RWPE2 (cell line): ENCODE results near the gene TAF4.

ENCODE experiments used
- ATAC-seq: fragments of 200-7000 bp; cut with Tn5 transposase; 3 replicates; pipeline ENCODE4 v1.9.1; 2021; ENCODE audit warnings: low read depth
- DNase-seq: peaks from one replicate; pipeline ENCODE4 v3.0.0-alpha.2; 2020; ENCODE audit warnings: low spot score
- H3K27ac ChIP-seq: fragments of 450-650 bp; 2 replicates; pipeline ENCODE4 v1.5.1; 2017; ENCODE audit warnings: mild to moderate bottlenecking; ENCODE audit not compliant: poor library complexity, severe bottlenecking
- H3K27me3 ChIP-seq: fragments of 250-450 bp; sonication (Bioruptor Pico); 2 replicates; pipeline ENCODE4 v1.5.1; 2021; ENCODE audit warnings: mild to moderate bottlenecking, moderate library complexity; ENCODE audit not compliant: insufficient read depth, poor library complexity, severe bottlenecking
- H3K36me3 ChIP-seq: fragments of 250-450 bp; sonication (Bioruptor Pico); 2 replicates; pipeline ENCODE4 v1.5.1; 2020; ENCODE audit warnings: low read depth, mild to moderate bottlenecking, moderate library complexity
- H3K4me1 ChIP-seq: fragments of 250-450 bp; sonication (Bioruptor Pico); 2 replicates; pipeline ENCODE4 v1.5.1; 2021; ENCODE audit warnings: mild to moderate bottlenecking, moderate library complexity; ENCODE audit not compliant: insufficient read depth, poor library complexity, severe bottlenecking
- H3K4me3 ChIP-seq: fragments of 250-450 bp; sonication (Bioruptor Pico); 2 replicates; pipeline ENCODE4 v1.5.1; 2021; ENCODE audit warnings: mild to moderate bottlenecking, moderate library complexity; ENCODE audit not compliant: severe bottlenecking
- H3K9me3 ChIP-seq: fragments of 250-450 bp; sonication (Bioruptor Pico); 2 replicates; pipeline ENCODE4 v1.5.1; 2021; ENCODE audit warnings: mild to moderate bottlenecking, moderate library complexity; ENCODE audit not compliant: severe bottlenecking
- TF ChIP-seq, protein P1 (sequence below): fragments of 450-650 bp; IDR thresholded peaks from one replicate; pipeline ENCODE4 v1.5.1; 2017; ENCODE audit warnings: mild to moderate bottlenecking, moderate library complexity; ENCODE audit not compliant: poor library complexity, severe bottlenecking

TAF4 gene

DNA sequence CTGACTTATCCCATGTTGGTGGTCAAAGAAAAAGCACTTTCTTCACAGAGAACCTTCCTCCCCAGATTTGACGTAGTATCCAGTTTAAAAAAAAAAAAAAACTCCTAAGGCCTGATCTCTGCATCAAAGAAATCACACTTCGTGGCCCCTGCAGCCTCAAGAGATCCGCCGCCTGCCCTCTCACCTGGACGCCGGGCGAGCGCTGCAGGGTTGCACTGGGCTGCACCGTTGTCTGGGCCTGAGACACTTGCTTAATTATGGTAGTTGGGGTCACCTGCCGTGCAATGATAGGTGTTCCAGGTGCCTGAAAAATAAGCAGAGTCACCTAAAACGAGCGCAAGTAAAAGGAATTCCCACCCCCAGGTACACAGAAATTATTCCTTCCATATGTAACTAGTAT, 53.0 kb downstream of the TAF4 start:
- Histone ChIP-seq H3K36me3 (peaks cover 53% of the 10 kb centered on the region), H3K4me1 (no peaks in the 10 kb centered on the region), H3K4me3 (no peak overlapping the region), H3K27ac (no peak overlapping the region), H3K27me3 (no peaks in the 10 kb centered on the region), H3K9me3 (no peaks in the 10 kb centered on the region)
- ATAC-seq (no peak), DNase-seq (no peak)
- TF ChIP-seq, protein P1, sequence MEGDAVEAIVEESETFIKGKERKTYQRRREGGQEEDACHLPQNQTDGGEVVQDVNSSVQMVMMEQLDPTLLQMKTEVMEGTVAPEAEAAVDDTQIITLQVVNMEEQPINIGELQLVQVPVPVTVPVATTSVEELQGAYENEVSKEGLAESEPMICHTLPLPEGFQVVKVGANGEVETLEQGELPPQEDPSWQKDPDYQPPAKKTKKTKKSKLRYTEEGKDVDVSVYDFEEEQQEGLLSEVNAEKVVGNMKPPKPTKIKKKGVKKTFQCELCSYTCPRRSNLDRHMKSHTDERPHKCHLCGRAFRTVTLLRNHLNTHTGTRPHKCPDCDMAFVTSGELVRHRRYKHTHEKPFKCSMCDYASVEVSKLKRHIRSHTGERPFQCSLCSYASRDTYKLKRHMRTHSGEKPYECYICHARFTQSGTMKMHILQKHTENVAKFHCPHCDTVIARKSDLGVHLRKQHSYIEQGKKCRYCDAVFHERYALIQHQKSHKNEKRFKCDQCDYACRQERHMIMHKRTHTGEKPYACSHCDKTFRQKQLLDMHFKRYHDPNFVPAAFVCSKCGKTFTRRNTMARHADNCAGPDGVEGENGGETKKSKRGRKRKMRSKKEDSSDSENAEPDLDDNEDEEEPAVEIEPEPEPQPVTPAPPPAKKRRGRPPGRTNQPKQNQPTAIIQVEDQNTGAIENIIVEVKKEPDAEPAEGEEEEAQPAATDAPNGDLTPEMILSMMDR: no peak

DNA sequence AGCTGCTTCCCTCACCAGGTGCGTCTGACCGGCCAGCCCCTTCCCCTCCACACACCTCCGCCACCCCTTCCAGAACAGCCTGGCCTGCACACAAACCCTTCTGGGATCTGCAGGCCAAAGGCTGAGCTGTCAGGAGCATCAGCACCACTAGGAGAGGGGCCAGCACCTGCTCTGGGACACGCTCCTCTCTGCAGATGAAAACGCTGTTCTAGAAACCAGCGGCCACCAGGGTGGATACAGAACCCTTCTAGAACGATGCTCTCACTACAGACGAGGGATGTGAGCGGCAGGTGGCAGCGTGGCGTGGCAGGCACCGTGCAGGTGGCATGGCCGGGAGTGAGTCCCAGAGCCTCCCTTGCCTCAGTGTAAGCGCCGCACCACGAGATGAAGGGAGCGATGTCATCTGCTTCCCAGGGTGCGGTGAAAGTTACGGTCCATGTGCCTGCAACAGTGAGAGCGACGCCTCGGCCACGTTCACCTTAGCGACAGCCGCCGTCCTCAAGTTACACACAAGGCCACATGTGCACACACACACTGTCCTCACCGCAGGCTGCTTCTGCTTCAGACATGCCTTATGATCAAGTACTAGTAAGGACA, 53.6 kb downstream of the TAF4 start:
- Histone ChIP-seq H3K9me3 (no peaks in the 10 kb centered on the region), H3K4me3 (no peak overlapping the region), H3K27ac (no peak overlapping the region), H3K4me1 (no peaks in the 10 kb centered on the region), H3K36me3 (peaks cover 59% of the 10 kb centered on the region), H3K27me3 (no peaks in the 10 kb centered on the region)
- ATAC-seq: no peak
- TF ChIP-seq, protein P1: no peak
- peak; percentile 84 for DNase-seq

DNA sequence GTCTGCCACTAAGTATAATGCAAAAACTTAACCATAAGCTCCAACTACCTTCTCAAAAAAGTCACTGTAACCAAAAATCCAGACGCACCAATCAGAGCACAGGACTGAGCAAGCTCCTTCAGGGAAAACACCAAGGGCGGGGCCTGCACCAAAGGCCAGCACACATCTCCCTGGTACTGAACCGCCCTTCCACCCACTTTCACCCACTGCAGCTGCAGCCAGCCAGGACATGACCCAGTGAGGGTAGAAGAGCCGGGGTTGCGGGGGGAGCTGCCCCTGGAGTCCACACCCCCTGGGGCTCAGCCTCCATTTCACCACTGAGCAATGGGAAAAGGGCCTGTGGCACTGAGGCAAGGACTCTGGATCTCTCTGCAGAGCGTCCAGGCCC, 54.3 kb downstream of the TAF4 start:
- H3K27ac ChIP-seq: no peak overlapping the region
- ATAC-seq (no peak), DNase-seq (peak; percentile 82)
- H3K9me3 ChIP-seq: no peaks in the 10 kb centered on the region
- TF ChIP-seq, protein P1: no peak
- peaks cover 66% of the 10 kb centered on the region for H3K36me3 ChIP-seq
- H3K27me3 ChIP-seq: no peaks in the 10 kb centered on the region
- H3K4me1 ChIP-seq: no peaks in the 10 kb centered on the region
- H3K4me3 ChIP-seq: no peak overlapping the region

DNA sequence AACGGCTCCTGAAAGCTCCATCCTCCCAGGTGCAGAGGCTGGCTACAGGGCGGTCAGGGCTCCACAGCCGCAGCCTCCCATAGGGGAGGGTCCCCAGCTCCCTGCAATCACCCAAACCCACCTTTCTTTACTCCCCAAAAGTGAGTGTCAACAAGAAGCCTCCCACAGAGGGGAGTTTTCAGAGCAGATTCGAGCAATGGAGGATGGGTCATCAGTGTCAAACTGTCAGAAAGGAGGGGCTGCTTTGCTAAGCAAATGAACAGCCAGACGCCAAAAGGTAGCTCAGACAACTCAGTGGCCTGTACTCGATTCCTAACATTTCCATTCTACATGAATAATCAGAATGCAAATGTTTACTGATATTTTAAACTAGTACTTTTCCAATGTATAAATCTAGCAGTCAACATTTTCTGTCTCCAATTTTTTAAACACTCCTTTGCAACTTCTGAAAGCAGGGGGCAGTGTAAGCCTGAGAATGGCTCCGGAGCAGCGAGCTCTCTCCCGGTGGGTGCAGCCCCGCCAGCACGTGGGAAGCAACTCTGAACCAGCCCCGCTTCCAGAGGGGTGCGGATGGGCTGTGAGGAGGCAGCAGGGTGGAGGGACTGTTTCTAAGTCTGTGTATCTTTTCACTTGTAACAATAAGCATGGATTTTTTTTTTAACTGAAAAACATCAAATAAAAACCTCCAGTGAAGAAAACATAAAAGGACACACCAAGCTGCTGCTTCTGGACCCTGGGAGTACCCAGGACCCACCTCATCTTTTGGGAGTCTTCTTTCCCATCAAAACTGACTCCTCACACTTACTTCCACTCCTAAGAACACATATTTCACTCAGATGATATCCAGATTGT, 54.9 kb downstream of the TAF4 start:
- TF ChIP-seq, protein P1: peak; percentile 94
- peaks cover 72% of the 10 kb centered on the region for H3K36me3 ChIP-seq
- no peak overlapping the region for H3K4me3 ChIP-seq
- no peaks in the 10 kb centered on the region for H3K27me3 ChIP-seq
- no peaks in the 10 kb centered on the region for H3K9me3 ChIP-seq
- no peaks in the 10 kb centered on the region for H3K4me1 ChIP-seq
- no peak overlapping the region for H3K27ac ChIP-seq
- DNase-seq (no peak), ATAC-seq (peak; percentile 39; the same call in 1 of the 3 replicates)

DNA sequence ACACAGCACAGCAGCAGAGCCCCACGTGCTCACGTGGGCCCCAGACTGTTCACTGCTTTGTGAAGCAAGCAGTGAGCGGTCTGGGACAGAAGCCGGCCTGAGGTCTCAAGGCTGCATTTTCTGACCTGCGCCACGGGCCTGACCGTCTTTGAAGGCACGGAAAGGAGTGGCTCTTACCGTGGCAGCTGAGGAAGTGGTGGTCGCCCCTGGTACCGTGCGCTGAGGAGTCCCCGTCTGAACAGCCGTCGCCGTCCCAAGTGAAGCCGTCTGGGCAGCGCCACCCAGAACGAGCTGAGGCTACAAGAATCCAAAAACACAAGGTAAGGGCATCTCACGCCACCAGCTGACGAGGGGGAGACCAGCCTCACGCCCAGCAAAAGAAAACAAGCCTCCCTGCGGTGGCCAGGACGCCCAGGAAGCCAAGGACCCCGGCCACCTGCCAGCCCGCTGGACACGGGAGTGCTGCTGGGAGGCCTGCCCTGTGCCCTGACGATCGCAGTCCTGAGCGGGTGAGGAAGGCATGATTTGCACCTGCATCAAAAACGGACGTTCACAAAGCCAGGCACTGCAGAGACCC, 55.7 kb downstream of the TAF4 start:
- Histone ChIP-seq H3K36me3 (peaks cover 80% of the 10 kb centered on the region), H3K27me3 (no peaks in the 10 kb centered on the region), H3K9me3 (no peaks in the 10 kb centered on the region), H3K27ac (no peak overlapping the region), H3K4me3 (no peak overlapping the region), H3K4me1 (no peaks in the 10 kb centered on the region)
- ATAC-seq: no peak
- TF ChIP-seq, protein P1: no peak
- peak; percentile 86 for DNase-seq
